Measurements from ENCODE around the gene CDC42SE1.

GRCh38 chr1:151043163-151043562 is 16.3 kb downstream of the CDC42SE1 start:
- TF ChIP-seq CTCF (IDR thresholded peaks at IDR 0.05) (no peak), POLR2A (IDR thresholded peaks at IDR 0.05) (no peak)
